GM12878 (cell line): ENCODE results near the gene AIP. TPM values are rescaled to one million over a fixed set of nuclear protein-coding genes. Genes with fewer than 3 reads are reported as not detected.

ENCODE experiments used
- ATAC-seq: fragments of 200-7000 bp; cut with Tn5 transposase; 3 replicates; pipeline ENCODE4 v1.9.1; 2020; ENCODE audit warnings: mild to moderate bottlenecking, moderate library complexity
- BruUV-seq: library from RNA; stranded (reverse); fragments of 400-500 nt; replicated peaks from 2 replicates; lab custom pipeline; 2021; lab: Mats Ljungman, UMichigan
- CTCF ChIA-PET: fragments of 300-600 bp; sonication (Branson Sonifier 250); formaldehyde crosslinking; extraction: SDS; loops from one replicate; lab custom pipeline; 2021; ENCODE audit warnings: inconsistent platforms; lab: Yijun Ruan, JAX
- POLR2A ChIA-PET: fragments of 350-600 bp; formaldehyde crosslinking; extraction: SDS; loops from one replicate; lab custom pipeline; 2021; ENCODE audit warnings: inconsistent platforms; lab: Charles Lee
- RAD21 ChIA-PET: fragments of 300-600 bp; sonication (Branson Sonifier 250); formaldehyde crosslinking; loops from one replicate; lab custom pipeline; 2023; ENCODE audit warnings: antibody characterized with exemption; ENCODE audit not compliant: unreplicated experiment; lab: Charles Lee
- SMC1A ChIA-PET: fragments of 300-600 bp; sonication (Branson Sonifier 250); formaldehyde crosslinking; loops from one replicate; lab custom pipeline; 2023; ENCODE audit not compliant: unreplicated experiment, uncharacterized antibody; lab: Charles Lee
- DNase-seq: peaks from one replicate; pipeline ENCODE4 v3.0.0-alpha.2; 2011; ENCODE audit warnings: low read depth, low spot score
- FAIRE-seq: peaks from 3 replicates; lab custom pipeline; 2011; peaks lifted over from hg19 to GRCh38; lab: Jason Lieb, UNC
- H2AFZ ChIP-seq: 2 replicates; pipeline ENCODE4 v1.6.0; 2011; ENCODE audit warnings: low read depth, low read length, control low read depth; ENCODE audit not compliant: control insufficient read depth
- H3K27ac ChIP-seq: 2 replicates; pipeline ENCODE4 v1.5.1; 2011; ENCODE audit warnings: control low read depth; ENCODE audit not compliant: control insufficient read depth, insufficient read depth
- H3K27me3 ChIP-seq, 2 experiments: replicated peaks in 1 of 2; 2 replicates each; pipeline versions ENCODE4 v1.6.0 to v1.6.1; 2011; ENCODE audit warnings: low read length in 1 of 2; ENCODE audit not compliant: control insufficient read depth in 2 of 2, insufficient read depth in 2 of 2
- H3K36me3 ChIP-seq, 2 experiments: 2 replicates each; pipeline ENCODE4 v1.5.1; 2011; ENCODE audit warnings: low read length in 1 of 2; ENCODE audit not compliant: control insufficient read depth in 2 of 2, insufficient read depth in 2 of 2
- H3K4me1 ChIP-seq: 2 replicates; pipeline ENCODE4 v1.6.1; 2011; ENCODE audit warnings: mild to moderate bottlenecking, low read length, moderate library complexity, mixed read lengths; ENCODE audit not compliant: control insufficient read depth, insufficient read depth
- H3K4me2 ChIP-seq: 2 replicates; pipeline ENCODE4 v1.6.0; 2011; ENCODE audit warnings: control low read depth; ENCODE audit not compliant: control insufficient read depth, insufficient read depth
- H3K4me3 ChIP-seq: fragments of 200-600 bp; sonication (generic); 2 replicates; pipeline ENCODE4 v1.5.1; 2016
- H3K79me2 ChIP-seq: 2 replicates; pipeline ENCODE4 v1.6.0; 2011; ENCODE audit warnings: low read length; ENCODE audit not compliant: control insufficient read depth, insufficient read depth
- H3K9ac ChIP-seq: 2 replicates; pipeline ENCODE4 v1.8.0; 2011; ENCODE audit warnings: low read length, control low read depth, mixed read lengths; ENCODE audit not compliant: control insufficient read depth, insufficient read depth
- H3K9me3 ChIP-seq: replicated peaks from 3 replicates; pipeline ENCODE4 v1.5.1; 2011; ENCODE audit warnings: mild to moderate bottlenecking, low read length; ENCODE audit not compliant: control insufficient read depth, insufficient read depth
- H4K20me1 ChIP-seq: 2 replicates; pipeline ENCODE4 v1.6.0; 2011; ENCODE audit not compliant: control insufficient read depth, insufficient read depth
- EED ChIP-seq: sonication (generic); IDR thresholded peaks from 2 replicates; pipeline ENCODE4 v1.6.1; 2016; ENCODE audit warnings: antibody characterized with exemption, low read depth
- GATAD2B ChIP-seq: fragments of 450-650 bp; conservative IDR thresholded peaks from 2 replicates; pipeline ENCODE4 v1.6.1; 2017; ENCODE audit warnings: low read depth, mild to moderate bottlenecking, moderate library complexity
- HCFC1 ChIP-seq: fragments of 150-350 bp; IDR thresholded peaks from 2 replicates; pipeline ENCODE4 v1.6.1; 2014; ENCODE audit warnings: low read length
- MYB ChIP-seq: fragments of 150-350 bp; IDR thresholded peaks from 2 replicates; pipeline ENCODE4 v1.6.1; 2014; ENCODE audit warnings: mild to moderate bottlenecking, low read depth, low read length, borderline replicate concordance
- RFX5 ChIP-seq: IDR thresholded peaks from 2 replicates; pipeline ENCODE4 v1.6.1; 2011; ENCODE audit warnings: low read depth, low read length, improper control_type of control experiment
- SMAD1 ChIP-seq: fragments of 450-650 bp; IDR thresholded peaks from 2 replicates; pipeline ENCODE4 v1.6.1; 2018; ENCODE audit warnings: mild to moderate bottlenecking, low read depth; ENCODE audit not compliant: partially characterized antibody
- ZNF384 ChIP-seq: IDR thresholded peaks from 2 replicates; pipeline ENCODE4 v1.6.1; 2012; ENCODE audit warnings: low read depth, mild to moderate bottlenecking, low read length, improper control_type of control experiment, borderline replicate concordance
- WGBS: methylation state at CpG from one replicate; pipeline ENCODE4 v1.1.6; 2016; ENCODE audit warnings: low lambda C conversion rate; ENCODE audit not compliant: insufficient replicate concordance, insufficient coverage; ENCODE audit errors: missing lambda C conversion rate; 5-methylcytosine and 5-hydroxymethylcytosine counted together
- in situ Hi-C: fragments of 300-500 bp; cut with MboI; formaldehyde crosslinking; loops from 9 replicates; pipeline ENCODE4 v1.14.3; 2018; ENCODE audit warnings: mixed read lengths
- intact Hi-C: fragments of 100-400 bp; cut with micrococcal nuclease; formaldehyde crosslinking; loops from one replicate; pipeline ENCODE4 v1.14.2; 2022; ENCODE audit not compliant: unreplicated experiment
- polyA plus RNA-seq, 11 experiments: library from polyadenylated mRNA; depleted of rRNA in 4 of 11; unstranded in 6 of 11; stranded (reverse) in 5 of 11; fragments of >200 nt; fragmentation: Nextera tagmentation in 4 of 11; fragmentation: Illumina TruSeq in 1 of 11; extraction: Ambion mirVana in 4 of 11; extraction: Trizol in 1 of 11; gene quantifications; 1 replicate in 1 of 11; 2 replicates in 10 of 11; pipeline versions ENCODE4 v1.2.1 to v1.2.3, GENCODE V29; 2011 to 2016; ENCODE audit warnings: inconsistent platforms in 2 of 11, missing spikeins in 2 of 11, low read depth in 1 of 11
- total RNA-seq, 4 experiments: library from RNA; depleted of rRNA in 3 of 4; stranded (reverse); fragments of >200 nt in 3 of 4; fragmentation: Illumina TruSeq in 1 of 4; extraction: Trizol in 1 of 4; gene quantifications; 2 replicates each; pipeline versions ENCODE4 v1.2.1 to v1.2.3, GENCODE V29; 2013 to 2021
- TF ChIP-seq, protein P1 (sequence below): fragments of 450-650 bp; formaldehyde crosslinking; IDR thresholded peaks from 2 replicates; pipeline ENCODE4 v1.4.0; 2020; ENCODE audit warnings: mild to moderate bottlenecking, moderate library complexity

AIP gene
- total and polyA plus RNA-seq, 10 of the 15 experiments (the other 5 are each of a cell fraction or from before 2014, with no cell fraction given): 12.6 to 164 (median 104) TPM

DNA sequence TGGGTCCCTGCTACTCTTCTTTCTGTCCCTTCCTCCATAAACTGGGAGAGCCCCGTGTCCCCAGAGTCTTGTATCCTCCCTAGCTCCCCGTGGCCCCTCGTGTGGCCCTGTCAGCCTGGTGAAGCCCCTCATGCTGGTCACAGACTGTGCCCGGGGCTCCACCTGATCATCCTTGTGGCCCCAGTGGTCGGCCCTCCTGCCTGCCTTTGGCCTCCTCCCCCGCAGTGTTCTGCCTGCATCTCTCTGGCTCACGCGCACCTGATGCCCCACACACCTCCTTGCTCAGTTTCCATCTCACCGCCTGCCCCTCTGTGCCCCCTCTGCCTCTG, 41.6 kb downstream of the AIP start:
- intact Hi-C loops: no loop called here
- WGBS: 52% methylated on average over 9 of the region's 9 CpGs
- ChIA-PET POLR2A (no interaction called here), RAD21 (no interaction called here), CTCF (no interaction called here), SMC1A (no interaction called here)
- FAIRE-seq: no peak
- Histone ChIP-seq H3K9ac (no peak overlapping the region), H4K20me1 (no peaks in the 10 kb centered on the region), H3K4me1 (no peaks in the 10 kb centered on the region), H3K27ac (no peak overlapping the region), H3K9me3 (no peaks in the 10 kb centered on the region), H3K36me3 (no peaks in the 10 kb centered on the region), H3K4me2 (no peak overlapping the region), H2AFZ (no peak overlapping the region), H3K4me3 (no peak overlapping the region), H3K27me3 (no peaks in the 10 kb centered on the region), H3K79me2 (no peaks in the 10 kb centered on the region)
- TF ChIP-seq SMAD1 (no peak), GATAD2B (no peak), MYB (no peak), EED (no peak), HCFC1 (no peak), RFX5 (no peak), ZNF384 (no peak)
- TF ChIP-seq, protein P1, sequence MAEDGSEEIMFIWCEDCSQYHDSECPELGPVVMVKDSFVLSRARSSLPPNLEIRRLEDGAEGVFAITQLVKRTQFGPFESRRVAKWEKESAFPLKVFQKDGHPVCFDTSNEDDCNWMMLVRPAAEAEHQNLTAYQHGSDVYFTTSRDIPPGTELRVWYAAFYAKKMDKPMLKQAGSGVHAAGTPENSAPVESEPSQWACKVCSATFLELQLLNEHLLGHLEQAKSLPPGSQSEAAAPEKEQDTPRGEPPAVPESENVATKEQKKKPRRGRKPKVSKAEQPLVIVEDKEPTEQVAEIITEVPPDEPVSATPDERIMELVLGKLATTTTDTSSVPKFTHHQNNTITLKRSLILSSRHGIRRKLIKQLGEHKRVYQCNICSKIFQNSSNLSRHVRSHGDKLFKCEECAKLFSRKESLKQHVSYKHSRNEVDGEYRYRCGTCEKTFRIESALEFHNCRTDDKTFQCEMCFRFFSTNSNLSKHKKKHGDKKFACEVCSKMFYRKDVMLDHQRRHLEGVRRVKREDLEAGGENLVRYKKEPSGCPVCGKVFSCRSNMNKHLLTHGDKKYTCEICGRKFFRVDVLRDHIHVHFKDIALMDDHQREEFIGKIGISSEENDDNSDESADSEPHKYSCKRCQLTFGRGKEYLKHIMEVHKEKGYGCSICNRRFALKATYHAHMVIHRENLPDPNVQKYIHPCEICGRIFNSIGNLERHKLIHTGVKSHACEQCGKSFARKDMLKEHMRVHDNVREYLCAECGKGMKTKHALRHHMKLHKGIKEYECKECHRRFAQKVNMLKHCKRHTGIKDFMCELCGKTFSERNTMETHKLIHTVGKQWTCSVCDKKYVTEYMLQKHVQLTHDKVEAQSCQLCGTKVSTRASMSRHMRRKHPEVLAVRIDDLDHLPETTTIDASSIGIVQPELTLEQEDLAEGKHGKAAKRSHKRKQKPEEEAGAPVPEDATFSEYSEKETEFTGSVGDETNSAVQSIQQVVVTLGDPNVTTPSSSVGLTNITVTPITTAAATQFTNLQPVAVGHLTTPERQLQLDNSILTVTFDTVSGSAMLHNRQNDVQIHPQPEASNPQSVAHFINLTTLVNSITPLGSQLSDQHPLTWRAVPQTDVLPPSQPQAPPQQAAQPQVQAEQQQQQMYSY (CRISPR knock-in tag): no peak
- in situ Hi-C loops: no loop called here
- BruUV-seq: no TSS peak
- DNase-seq: no peak
- no peak for ATAC-seq
